B cell (primary cell): ENCODE results near the gene XCL2. TPM values are rescaled to one million over a fixed set of nuclear protein-coding genes. Genes with fewer than 3 reads are reported as not detected.

Experiments used
- ATAC-seq: fragments of 200-7000 bp; cut with Tn5 transposase; one replicate; pipeline ENCODE4 v1.10.0; 2021; ENCODE audit warnings: low read depth, mild to moderate bottlenecking, moderate number of reproducible peaks, moderate library complexity
- CTCF ChIA-PET: fragments of 350-600 bp; sonication (Branson Sonifier 250); formaldehyde crosslinking; loops from one replicate; lab custom pipeline; 2021; ENCODE audit warnings: antibody characterized with exemption, inconsistent platforms; lab: Charles Lee
- POLR2A ChIA-PET: fragments of 350-600 bp; sonication (Branson Sonifier 250); formaldehyde crosslinking; loops from one replicate; lab custom pipeline; 2021; ENCODE audit warnings: antibody characterized with exemption; lab: Charles Lee
- DNase-seq: peaks from one replicate; pipeline ENCODE4 v3.0.0; 2013
- H2AFZ ChIP-seq: 2 replicates; pipeline ENCODE4 v1.6.1; 2012; ENCODE audit warnings: mild to moderate bottlenecking, low read depth, low read length; ENCODE audit not compliant: insufficient read depth, poor library complexity, severe bottlenecking
- H3K27ac ChIP-seq, 2 donors: 1 replicate in 1 of 2; 2 replicates in 1 of 2; pipeline ENCODE4 v1.5.1; 2012 to 2013; ENCODE audit warnings: low read length in 2 of 2, mild to moderate bottlenecking in 2 of 2, moderate library complexity in 1 of 2
- H3K27me3 ChIP-seq, 4 experiments: fragments of 200-600 bp in 1 of 4; sonication (generic) in 1 of 4; replicated peaks in 1 of 4; 1 replicate in 2 of 4; 2 replicates in 2 of 4; pipeline versions ENCODE4 v1.6.1 to v1.7.0; 2013 to 2016; ENCODE audit warnings: low read length in 3 of 4, mild to moderate bottlenecking in 2 of 4, mixed read lengths in 1 of 4, moderate library complexity in 1 of 4; ENCODE audit not compliant: insufficient read depth in 4 of 4, control insufficient read depth in 3 of 4; ENCODE audit errors: control extremely low read depth in 1 of 4
- H3K36me3 ChIP-seq, 2 experiments: replicated peaks in 1 of 2; 1 replicate in 1 of 2; 2 replicates in 1 of 2; pipeline versions ENCODE4 v1.6.1 to v1.7.1; 2013; ENCODE audit warnings: low read length in 1 of 2; ENCODE audit not compliant: insufficient read depth in 2 of 2, control insufficient read depth in 1 of 2; ENCODE audit errors: control extremely low read depth in 1 of 2, extremely low read depth in 1 of 2
- H3K4me1 ChIP-seq, 2 donors: fragments of 200-600 bp in 1 of 2; sonication (generic) in 1 of 2; 1 replicate in 1 of 2; 2 replicates in 1 of 2; pipeline versions ENCODE4 v1.5.1 to v1.6.1; 2013 to 2017; ENCODE audit warnings: low read length in 2 of 2; ENCODE audit not compliant: control insufficient read depth in 2 of 2, insufficient read depth in 2 of 2
- H3K4me2 ChIP-seq: replicated peaks from 2 replicates; pipeline ENCODE3; 2012; ENCODE audit warnings: mild to moderate bottlenecking, low read depth, low read length; ENCODE audit not compliant: poor library complexity, severe bottlenecking
- H3K4me3 ChIP-seq, 5 experiments: fragments of 200-600 bp in 1 of 5; sonication (generic) in 1 of 5; 1 replicate in 3 of 5; 2 replicates in 2 of 5; pipeline versions ENCODE4 v1.5.1 to v1.7.0; 2011 to 2016; ENCODE audit warnings: low read length in 4 of 5, mild to moderate bottlenecking in 4 of 5, low read depth in 2 of 5, control low read depth in 1 of 5, moderate library complexity in 1 of 5; ENCODE audit not compliant: insufficient read depth in 1 of 5; ENCODE audit errors: control extremely low read depth in 1 of 5, extremely low read depth in 1 of 5
- H3K79me2 ChIP-seq: fragments of 200-600 bp; sonication (generic); one replicate; pipeline ENCODE4 v1.6.0; 2016; ENCODE audit warnings: low read length; ENCODE audit not compliant: control insufficient read depth, insufficient read depth
- H3K9ac ChIP-seq: fragments of 200-600 bp; sonication (generic); 2 replicates; pipeline ENCODE4 v1.6.1; 2017; ENCODE audit warnings: mild to moderate bottlenecking, low read length, moderate library complexity
- H3K9me3 ChIP-seq, 3 donors: one replicate each; pipeline versions ENCODE4 v1.6.1 to v1.7.1; 2013; ENCODE audit warnings: low read length in 2 of 3; ENCODE audit not compliant: control insufficient read depth in 2 of 3, insufficient read depth in 1 of 3; ENCODE audit errors: control extremely low read depth in 1 of 3
- H4K20me1 ChIP-seq: 2 replicates; pipeline ENCODE4 v1.6.0; 2012; ENCODE audit warnings: mild to moderate bottlenecking, low read length; ENCODE audit not compliant: insufficient read depth, control insufficient read depth, poor library complexity, severe bottlenecking
- H3K27ac Mint-ChIP-seq: one replicate; pipeline ENCODE4 v1.8.0; 2021; ENCODE audit warnings: mixed read lengths
- H3K27me3 Mint-ChIP-seq: one replicate; pipeline ENCODE4 v1.8.0; 2021; ENCODE audit warnings: mixed read lengths
- H3K4me1 Mint-ChIP-seq: one replicate; pipeline ENCODE4 v1.8.0; 2021; ENCODE audit warnings: mixed read lengths
- H3K4me3 Mint-ChIP-seq: one replicate; pipeline ENCODE4 v1.8.0; 2021; ENCODE audit warnings: mixed read lengths
- H3K9me3 Mint-ChIP-seq: one replicate; pipeline ENCODE4 v1.8.0; 2022; ENCODE audit warnings: mixed read lengths; ENCODE audit not compliant: insufficient read depth
- EZH2 ChIP-seq: IDR thresholded peaks from 2 replicates; pipeline ENCODE4 v1.6.1; 2012; ENCODE audit warnings: borderline replicate concordance, low read depth, mild to moderate bottlenecking, moderate library complexity, low read length; ENCODE audit not compliant: insufficient read depth, poor library complexity, severe bottlenecking
- WGBS: methylation state at CpG from one replicate; pipeline ENCODE4 v1.1.5; 2013; ENCODE audit warnings: missing lambda C conversion rate; ENCODE audit not compliant: insufficient coverage; 5-methylcytosine and 5-hydroxymethylcytosine counted together
- intact Hi-C: fragments of 100-400 bp; cut with micrococcal nuclease; formaldehyde crosslinking; loops from one replicate; pipeline ENCODE4 v1.10.0; 2022
- polyA plus RNA-seq: library from polyadenylated mRNA; depleted of rRNA; stranded (reverse); fragments of >200 nt; gene quantifications from 2 replicates; pipeline ENCODE4 v1.2.3, GENCODE V29; 2012
- total RNA-seq, 2 donors: library from RNA; stranded (reverse); fragments of 120-200 nt in 1 of 2; gene quantifications; 1 replicate in 1 of 2; 2 replicates in 1 of 2; pipeline versions ENCODE4 v1.2.3 to v1.2.4, GENCODE V29; 2013 to 2022
- TF ChIP-seq, protein P1 (sequence below): fragments of 200-600 bp; IDR thresholded peaks from one replicate; pipeline ENCODE4 v1.8.0; 2022; ENCODE audit warnings: antibody characterized with exemption, mild to moderate bottlenecking

Gene XCL2
- total and polyA plus RNA-seq, 2 donors (not counting 1 experiment from before 2014, with no cell fraction given): 1.5 TPM; not detected in 1

DNA sequence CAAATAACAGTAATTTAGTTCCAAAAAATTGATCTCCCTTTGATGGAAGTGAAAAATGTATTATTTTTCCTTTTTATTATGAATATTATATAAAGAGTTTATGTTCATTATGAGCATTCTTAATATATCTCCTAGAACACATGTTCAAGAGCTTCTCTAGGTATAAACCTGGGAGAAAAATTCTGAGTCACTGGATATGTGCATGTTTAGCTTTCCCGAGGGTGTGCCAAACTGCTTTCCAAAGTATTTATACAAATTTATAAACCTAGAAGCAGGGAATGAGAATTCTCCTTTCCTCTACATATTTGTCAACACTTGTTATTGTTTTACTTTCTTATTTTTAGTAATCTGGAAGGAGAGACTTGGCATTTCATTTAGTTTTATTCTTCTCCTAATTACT is 25.0 kb downstream of the XCL2 start:
- H3K9ac ChIP-seq: no peak overlapping the region
- H3K4me3 Mint-ChIP-seq: no peak overlapping the region
- ChIA-PET POLR2A (no interaction called here), CTCF (no interaction called here)
- no peak for DNase-seq
- peaks cover 17% of the 10 kb centered on the region for H3K27me3 Mint-ChIP-seq
- no peak overlapping the region for H3K4me2 ChIP-seq
- no peaks in the 10 kb centered on the region for H3K4me1 Mint-ChIP-seq
- intact Hi-C loops: no loop called here
- H2AFZ ChIP-seq: no peak overlapping the region
- no CpG with 5 or more reads among the region's 1 CpG for WGBS
- no peaks in the 10 kb centered on the region for H3K4me1 ChIP-seq
- peaks cover 0 to 11% (median 0%) of the 10 kb centered on the region in 4 experiments for H3K27me3 ChIP-seq
- H4K20me1 ChIP-seq: no peaks in the 10 kb centered on the region
- no peak overlapping the region for H3K27ac ChIP-seq
- H3K4me3 ChIP-seq: no peak overlapping the region
- TF ChIP-seq EZH2: no peak
- TF ChIP-seq, protein P1, sequence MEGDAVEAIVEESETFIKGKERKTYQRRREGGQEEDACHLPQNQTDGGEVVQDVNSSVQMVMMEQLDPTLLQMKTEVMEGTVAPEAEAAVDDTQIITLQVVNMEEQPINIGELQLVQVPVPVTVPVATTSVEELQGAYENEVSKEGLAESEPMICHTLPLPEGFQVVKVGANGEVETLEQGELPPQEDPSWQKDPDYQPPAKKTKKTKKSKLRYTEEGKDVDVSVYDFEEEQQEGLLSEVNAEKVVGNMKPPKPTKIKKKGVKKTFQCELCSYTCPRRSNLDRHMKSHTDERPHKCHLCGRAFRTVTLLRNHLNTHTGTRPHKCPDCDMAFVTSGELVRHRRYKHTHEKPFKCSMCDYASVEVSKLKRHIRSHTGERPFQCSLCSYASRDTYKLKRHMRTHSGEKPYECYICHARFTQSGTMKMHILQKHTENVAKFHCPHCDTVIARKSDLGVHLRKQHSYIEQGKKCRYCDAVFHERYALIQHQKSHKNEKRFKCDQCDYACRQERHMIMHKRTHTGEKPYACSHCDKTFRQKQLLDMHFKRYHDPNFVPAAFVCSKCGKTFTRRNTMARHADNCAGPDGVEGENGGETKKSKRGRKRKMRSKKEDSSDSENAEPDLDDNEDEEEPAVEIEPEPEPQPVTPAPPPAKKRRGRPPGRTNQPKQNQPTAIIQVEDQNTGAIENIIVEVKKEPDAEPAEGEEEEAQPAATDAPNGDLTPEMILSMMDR: no peak
- H3K36me3 ChIP-seq: no peaks in the 10 kb centered on the region
- no peaks in the 10 kb centered on the region for H3K9me3 ChIP-seq
- H3K27ac Mint-ChIP-seq: no peak overlapping the region
- no peaks in the 10 kb centered on the region for H3K79me2 ChIP-seq
- no peak for ATAC-seq
- peaks cover 2% of the 10 kb centered on the region for H3K9me3 Mint-ChIP-seq

DNA sequence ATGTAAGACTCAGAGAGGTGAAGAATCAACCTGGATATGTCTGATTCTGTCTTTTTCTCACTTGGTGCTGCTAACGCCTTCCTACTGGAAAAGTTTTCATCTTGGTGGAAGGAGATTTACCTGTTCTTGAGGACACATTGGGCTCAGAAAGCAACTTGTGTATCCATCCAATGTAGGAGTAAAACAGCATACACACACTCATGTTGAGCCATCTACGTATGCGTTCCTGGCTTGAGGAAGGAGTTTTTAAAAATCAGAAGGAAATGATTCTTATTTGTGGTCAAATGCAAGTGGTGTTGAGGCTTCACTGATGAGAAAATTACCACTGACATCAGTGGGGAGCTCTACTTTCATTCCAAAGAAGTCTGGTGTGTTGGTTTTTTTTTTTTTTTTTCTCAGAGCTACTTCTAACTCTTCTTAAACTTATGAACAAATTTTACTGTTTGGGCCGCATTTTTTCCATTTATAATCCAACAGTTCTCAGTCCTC is 25.6 kb downstream of the XCL2 start:
- H3K27me3 Mint-ChIP-seq: peaks cover 17% of the 10 kb centered on the region
- WGBS: no CpG with 5 or more reads among the region's 4 CpGs
- TF ChIP-seq, protein P1: no peak
- TF ChIP-seq EZH2: no peak
- Histone ChIP-seq H3K4me1 (no peaks in the 10 kb centered on the region), H3K27ac (no peak overlapping the region), H3K9ac (no peak overlapping the region), H4K20me1 (no peaks in the 10 kb centered on the region), H3K27me3 (peaks cover 0 to 11% (median 0%) of the 10 kb centered on the region in 4 experiments), H3K4me2 (no peak overlapping the region), H3K79me2 (no peaks in the 10 kb centered on the region), H3K9me3 (no peaks in the 10 kb centered on the region), H2AFZ (no peak overlapping the region), H3K4me3 (no peak overlapping the region), H3K36me3 (no peaks in the 10 kb centered on the region)
- ChIA-PET CTCF (no interaction called here), POLR2A (no interaction called here)
- H3K4me1 Mint-ChIP-seq: no peaks in the 10 kb centered on the region
- H3K4me3 Mint-ChIP-seq: no peak overlapping the region
- no peaks in the 10 kb centered on the region for H3K9me3 Mint-ChIP-seq
- DNase-seq (no peak), ATAC-seq (no peak)
- H3K27ac Mint-ChIP-seq: no peak overlapping the region
- intact Hi-C loops: no loop called here
